IMR-90 (cell line): Measurements from ENCODE around the gene CCDC51. TPM values are rescaled to one million over a fixed set of nuclear protein-coding genes. Genes with fewer than 3 reads are reported as not detected.

Experiments
- ATAC-seq: fragments of 200-7000 bp; cut with Tn5 transposase; 2 replicates; pipeline ENCODE4 v1.9.1; 2020; ENCODE audit warnings: low read depth, mild to moderate bottlenecking, moderate library complexity
- BruUV-seq: library from RNA; stranded (reverse); fragments of 400-500 nt; replicated peaks from 2 replicates; lab custom pipeline; 2021; lab: Mats Ljungman, UMichigan
- CTCF ChIA-PET: fragments of 300-600 bp; formaldehyde crosslinking; extraction: SDS; loops from one replicate; lab custom pipeline; 2021; ENCODE audit warnings: antibody characterized with exemption; lab: Yijun Ruan, JAX
- POLR2A ChIA-PET: fragments of 300-600 bp; sonication (Branson Sonifier 250); formaldehyde crosslinking; loops from one replicate; lab custom pipeline; 2022; ENCODE audit warnings: antibody characterized with exemption; ENCODE audit not compliant: unreplicated experiment; lab: Charles Lee
- DNase-seq: peaks from one replicate; pipeline ENCODE4 v3.0.0; 2013
- H2AFZ ChIP-seq: replicated peaks from 2 replicates; pipeline ENCODE3; 2013; ENCODE audit warnings: low read length, mild to moderate bottlenecking; ENCODE audit not compliant: poor library complexity
- H2AK5ac ChIP-seq: 2 replicates; pipeline ENCODE4 v1.6.1; 2013; ENCODE audit warnings: low read depth, low read length, inconsistent platforms
- H2AK9ac ChIP-seq: replicated peaks from 2 replicates; pipeline ENCODE3; 2013; ENCODE audit warnings: mild to moderate bottlenecking, low read depth, low read length, moderate library complexity; ENCODE audit not compliant: poor library complexity
- H2BK120ac ChIP-seq: 2 replicates; pipeline ENCODE4 v1.6.1; 2013; ENCODE audit warnings: low read depth, low read length, inconsistent platforms
- H2BK15ac ChIP-seq: 3 replicates; pipeline ENCODE4 v1.6.1; 2013; ENCODE audit warnings: low read depth, low read length, inconsistent platforms
- H2BK20ac ChIP-seq: 2 replicates; pipeline ENCODE4 v1.6.1; 2013; ENCODE audit warnings: low read depth, mild to moderate bottlenecking, inconsistent platforms, low read length, moderate library complexity
- H2BK5ac ChIP-seq: 2 replicates; pipeline ENCODE4 v1.6.1; 2013; ENCODE audit warnings: mild to moderate bottlenecking, low read depth, low read length, inconsistent platforms; ENCODE audit not compliant: poor library complexity, severe bottlenecking
- H3K14ac ChIP-seq: replicated peaks from 2 replicates; pipeline ENCODE4 v1.6.1; 2013; ENCODE audit warnings: low read depth, low read length, inconsistent platforms
- H3K18ac ChIP-seq: 2 replicates; pipeline ENCODE4 v1.6.1; 2013; ENCODE audit warnings: low read depth, low read length, control low read depth
- H3K23ac ChIP-seq: 2 replicates; pipeline ENCODE4 v1.6.1; 2013; ENCODE audit warnings: low read depth, low read length, inconsistent platforms
- H3K27ac ChIP-seq: 2 replicates; pipeline ENCODE4 v1.5.1; 2013; ENCODE audit warnings: mild to moderate bottlenecking, control low read depth, low read length; ENCODE audit not compliant: insufficient read depth
- H3K27me3 ChIP-seq: 2 replicates; pipeline ENCODE4 v1.6.1; 2013; ENCODE audit warnings: low read length; ENCODE audit not compliant: control insufficient read depth, insufficient read depth
- H3K36me3 ChIP-seq: 2 replicates; pipeline ENCODE4 v1.6.1; 2013; ENCODE audit warnings: low read length, mixed read lengths; ENCODE audit not compliant: control insufficient read depth, insufficient read depth
- H3K4ac ChIP-seq: 2 replicates; pipeline ENCODE4 v1.6.1; 2013; ENCODE audit warnings: low read depth, low read length, inconsistent platforms
- H3K4me1 ChIP-seq: 2 replicates; pipeline ENCODE4 v1.6.1; 2013; ENCODE audit warnings: low read length, mixed read lengths; ENCODE audit not compliant: control insufficient read depth, insufficient read depth
- H3K4me2 ChIP-seq: 2 replicates; pipeline ENCODE4 v1.6.1; 2013; ENCODE audit warnings: low read depth, mild to moderate bottlenecking, control low read depth, low read length, moderate library complexity
- H3K4me3 ChIP-seq: 2 replicates; pipeline ENCODE4 v1.5.1; 2013; ENCODE audit warnings: low read depth, mild to moderate bottlenecking, control low read depth, low read length, moderate library complexity; ENCODE audit not compliant: insufficient read depth
- H3K56ac ChIP-seq: 2 replicates; pipeline ENCODE4 v1.6.1; 2013; ENCODE audit warnings: low read length, inconsistent platforms; ENCODE audit not compliant: insufficient read depth; ENCODE audit errors: extremely low read depth
- H3K79me1 ChIP-seq, 2 experiments: 2 replicates each; pipeline ENCODE4 v1.6.1; 2013; ENCODE audit warnings: low read length in 2 of 2, inconsistent platforms in 1 of 2, low read depth in 1 of 2
- H3K9ac ChIP-seq: 2 replicates; pipeline ENCODE4 v1.6.1; 2013; ENCODE audit warnings: low read depth, low read length, control low read depth
- H3K9me1 ChIP-seq: 2 replicates; pipeline ENCODE4 v1.6.1; 2013; ENCODE audit warnings: low read length, inconsistent platforms; ENCODE audit not compliant: insufficient read depth
- H3K9me3 ChIP-seq: 2 replicates; pipeline ENCODE4 v1.6.1; 2013; ENCODE audit warnings: low read length; ENCODE audit not compliant: control insufficient read depth, insufficient read depth
- H4K20me1 ChIP-seq: 2 replicates; pipeline ENCODE4 v1.6.1; 2013; ENCODE audit warnings: low read length, inconsistent platforms; ENCODE audit not compliant: insufficient read depth
- H4K5ac ChIP-seq: 2 replicates; pipeline ENCODE4 v1.6.1; 2013; ENCODE audit warnings: mild to moderate bottlenecking, low read depth, low read length, control low read depth
- H4K8ac ChIP-seq, 2 experiments: 2 replicates each; pipeline ENCODE4 v1.6.1; 2013; ENCODE audit warnings: low read depth in 2 of 2, low read length in 2 of 2, control low read depth in 1 of 2, inconsistent platforms in 1 of 2
- H4K91ac ChIP-seq: 2 replicates; pipeline ENCODE4 v1.6.1; 2013; ENCODE audit warnings: low read depth, low read length, inconsistent platforms; ENCODE audit not compliant: insufficient read depth
- CEBPB ChIP-seq: IDR thresholded peaks from 2 replicates; pipeline ENCODE4 v1.6.1; 2012; ENCODE audit warnings: low read depth, low read length, improper control_type of control experiment
- CHD1 ChIP-seq: IDR thresholded peaks from 2 replicates; pipeline ENCODE4 v1.6.1; 2012; ENCODE audit warnings: low read depth, low read length, improper control_type of control experiment
- FOS ChIP-seq: fragments of 150-350 bp; IDR thresholded peaks from 2 replicates; pipeline ENCODE4 v1.6.1; 2016; ENCODE audit warnings: low read depth, low read length
- MAFK ChIP-seq: IDR thresholded peaks from 2 replicates; pipeline ENCODE4 v1.6.1; 2012; ENCODE audit warnings: low read depth, low read length, improper control_type of control experiment
- MAZ ChIP-seq: IDR thresholded peaks from 2 replicates; pipeline ENCODE4 v1.6.1; 2012; ENCODE audit warnings: low read depth, mild to moderate bottlenecking, low read length, improper control_type of control experiment, moderate library complexity, borderline replicate concordance
- MXI1 ChIP-seq: IDR thresholded peaks from 2 replicates; pipeline ENCODE4 v1.6.1; 2012; ENCODE audit warnings: low read depth, mild to moderate bottlenecking, low read length, moderate library complexity, borderline replicate concordance
- NFE2L2 ChIP-seq: fragments of 150-350 bp; IDR thresholded peaks from 2 replicates; pipeline ENCODE4 v1.6.1; 2016; ENCODE audit warnings: low read depth, mild to moderate bottlenecking, low read length
- POLR2A ChIP-seq: IDR thresholded peaks from 2 replicates; pipeline ENCODE4 v1.6.1; 2012; ENCODE audit warnings: mild to moderate bottlenecking, low read depth, low read length
- RAD21 ChIP-seq: IDR thresholded peaks from 2 replicates; pipeline ENCODE4 v1.6.1; 2012; ENCODE audit warnings: low read length, improper control_type of control experiment
- RCOR1 ChIP-seq: IDR thresholded peaks from 2 replicates; pipeline ENCODE4 v1.6.1; 2012; ENCODE audit warnings: mild to moderate bottlenecking, low read length, improper control_type of control experiment; ENCODE audit not compliant: insufficient replicate concordance
- RFX5 ChIP-seq: IDR thresholded peaks from 2 replicates; pipeline ENCODE4 v1.8.0; 2012; ENCODE audit warnings: low read depth, mild to moderate bottlenecking, low read length, moderate library complexity
- SMC3 ChIP-seq: fragments of 150-350 bp; IDR thresholded peaks from 2 replicates; pipeline ENCODE4 v1.6.1; 2016; ENCODE audit warnings: low read depth, mild to moderate bottlenecking, antibody characterized with exemption, low read length, moderate library complexity
- whole genome bisulfite sequencing, 2 experiments: methylation state at CpG; one replicate each; pipeline versions ENCODE4 v1.1.5 to v1.1.7; 2013; ENCODE audit warnings: missing lambda C conversion rate in 2 of 2; ENCODE audit not compliant: insufficient read length in 1 of 2; ENCODE audit errors: extremely low coverage in 2 of 2; 5-methylcytosine and 5-hydroxymethylcytosine counted together
- dilution Hi-C: fragments of 300-500 bp; cut with HindIII; formaldehyde crosslinking; loops from one replicate; pipeline ENCODE4 v1.14.3; 2018; ENCODE audit warnings: low sequenced_read_pairs; ENCODE audit not compliant: unreplicated experiment
- in situ Hi-C: fragments of 300-500 bp; cut with MboI; formaldehyde crosslinking; loops from 3 replicates; pipeline ENCODE4 v1.14.3; 2019; ENCODE audit warnings: low sequenced_read_pairs, inconsistent platforms, mixed read lengths
- intact Hi-C: fragments of 100-400 bp; cut with micrococcal nuclease; formaldehyde crosslinking; loops from 2 replicates; pipeline ENCODE4 v1.10.0; 2022
- polyA plus RNA-seq, 3 experiments: library from polyadenylated mRNA; depleted of rRNA; stranded (reverse); fragments of >200 nt; gene quantifications; 2 replicates each; pipeline ENCODE4 v1.2.3, GENCODE V29; 2012; ENCODE audit warnings: low replicate concordance in 1 of 3
- total RNA-seq: library from RNA; depleted of rRNA; stranded (reverse); fragments of >200 nt; gene quantifications from 2 replicates; pipeline ENCODE4 v1.2.3, GENCODE V29; 2012
- TF ChIP-seq, protein P1 (sequence below): conservative IDR thresholded peaks from 2 replicates; pipeline ENCODE4 v1.5.1; 2012; ENCODE audit warnings: mild to moderate bottlenecking, low read depth, low read length, improper control_type of control experiment
- TF ChIP-seq, protein P2 (sequence below): fragments of 150-350 bp; IDR thresholded peaks from 2 replicates; pipeline ENCODE4 v1.6.1; 2017; ENCODE audit warnings: mild to moderate bottlenecking, antibody characterized with exemption, low read length, low read depth

The CCDC51 gene
- total and polyA plus RNA-seq, 2 of the 4 experiments (the other 2 are of a cell fraction): 11.0 to 16.1 TPM

DNA sequence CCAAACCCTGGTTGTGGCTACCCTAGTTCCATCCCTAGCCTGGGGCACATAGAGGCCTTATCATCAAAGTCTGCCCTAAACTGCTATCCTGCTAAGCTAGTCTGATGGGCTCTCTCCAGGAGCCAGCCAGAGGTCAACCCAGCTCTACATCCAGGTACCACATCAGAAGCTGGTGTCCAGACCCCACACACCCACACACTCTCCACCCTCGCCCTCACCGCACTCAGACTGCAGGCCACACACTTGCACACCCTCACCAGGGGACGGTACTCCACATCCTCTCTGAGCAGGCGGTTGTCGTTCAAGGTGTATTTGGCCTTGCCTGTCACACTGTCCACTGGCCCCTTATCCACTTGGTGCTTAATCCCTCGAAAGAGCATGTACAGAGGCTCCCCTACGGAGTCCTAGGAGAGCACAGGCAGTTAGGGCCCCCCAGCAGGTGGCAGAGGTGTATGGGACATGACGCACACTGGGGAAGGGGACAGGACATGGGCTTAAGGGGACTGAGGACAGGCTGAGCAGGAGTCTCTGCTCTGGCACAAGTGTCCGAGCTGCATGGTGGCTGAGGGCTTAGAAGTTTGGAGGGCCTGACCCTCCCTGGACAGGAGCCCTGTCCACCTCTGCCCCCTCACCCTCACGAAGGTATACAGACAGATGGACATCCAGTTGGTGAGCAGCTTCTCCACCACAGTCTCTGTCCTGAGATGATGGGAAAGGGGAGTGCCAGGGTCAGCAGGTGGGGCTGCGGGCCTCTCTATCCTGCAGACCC is 28.1 kb downstream of the CCDC51 start:
- Histone ChIP-seq H3K36me3 (peaks cover 76% of the 10 kb centered on the region), H3K23ac (no peak overlapping the region), H3K4me3 (no peak overlapping the region), H3K9me1 (no peaks in the 10 kb centered on the region), H3K79me1 (no peaks in the 10 kb centered on the region), H4K8ac (no peak overlapping the region), H2BK120ac (no peak overlapping the region), H4K5ac (no peak overlapping the region), H3K18ac (no peak overlapping the region), H4K20me1 (no peaks in the 10 kb centered on the region; the same call in 1 of the 2 replicates), H3K4me2 (no peak overlapping the region), H3K4me1 (no peaks in the 10 kb centered on the region), H3K56ac (no peak overlapping the region), H2AK5ac (no peak overlapping the region), H2AFZ (no peak overlapping the region), H4K91ac (no peak overlapping the region), H2BK20ac (no peak overlapping the region), H3K4ac (no peak overlapping the region), H2BK5ac (no peak overlapping the region), H3K27me3 (no peaks in the 10 kb centered on the region), H3K14ac (no peak overlapping the region), H2AK9ac (no peak overlapping the region), H3K27ac (no peak overlapping the region), H3K9ac (no peak overlapping the region), H2BK15ac (no peak overlapping the region), H3K9me3 (no peaks in the 10 kb centered on the region)
- DNase-seq (no peak), ATAC-seq (no peak)
- in situ Hi-C loops: no loop called here
- POLR2A ChIA-PET: no interaction called here
- WGBS, 2 experiments: 90% methylated on average over 4 of the region's 11 CpGs; no CpG with 5 or more reads in 1 of the 2 experiments
- BruUV-seq: no TSS peak
- TF ChIP-seq SMC3 (no peak), MAFK (no peak), MAZ (no peak), RCOR1 (no peak), NFE2L2 (no peak), RFX5 (no peak), FOS (no peak), CHD1 (no peak), POLR2A (no peak), MXI1 (no peak), RAD21 (no peak), CEBPB (no peak)
- TF ChIP-seq, protein P1, sequence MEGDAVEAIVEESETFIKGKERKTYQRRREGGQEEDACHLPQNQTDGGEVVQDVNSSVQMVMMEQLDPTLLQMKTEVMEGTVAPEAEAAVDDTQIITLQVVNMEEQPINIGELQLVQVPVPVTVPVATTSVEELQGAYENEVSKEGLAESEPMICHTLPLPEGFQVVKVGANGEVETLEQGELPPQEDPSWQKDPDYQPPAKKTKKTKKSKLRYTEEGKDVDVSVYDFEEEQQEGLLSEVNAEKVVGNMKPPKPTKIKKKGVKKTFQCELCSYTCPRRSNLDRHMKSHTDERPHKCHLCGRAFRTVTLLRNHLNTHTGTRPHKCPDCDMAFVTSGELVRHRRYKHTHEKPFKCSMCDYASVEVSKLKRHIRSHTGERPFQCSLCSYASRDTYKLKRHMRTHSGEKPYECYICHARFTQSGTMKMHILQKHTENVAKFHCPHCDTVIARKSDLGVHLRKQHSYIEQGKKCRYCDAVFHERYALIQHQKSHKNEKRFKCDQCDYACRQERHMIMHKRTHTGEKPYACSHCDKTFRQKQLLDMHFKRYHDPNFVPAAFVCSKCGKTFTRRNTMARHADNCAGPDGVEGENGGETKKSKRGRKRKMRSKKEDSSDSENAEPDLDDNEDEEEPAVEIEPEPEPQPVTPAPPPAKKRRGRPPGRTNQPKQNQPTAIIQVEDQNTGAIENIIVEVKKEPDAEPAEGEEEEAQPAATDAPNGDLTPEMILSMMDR: no peak
- TF ChIP-seq, protein P2, sequence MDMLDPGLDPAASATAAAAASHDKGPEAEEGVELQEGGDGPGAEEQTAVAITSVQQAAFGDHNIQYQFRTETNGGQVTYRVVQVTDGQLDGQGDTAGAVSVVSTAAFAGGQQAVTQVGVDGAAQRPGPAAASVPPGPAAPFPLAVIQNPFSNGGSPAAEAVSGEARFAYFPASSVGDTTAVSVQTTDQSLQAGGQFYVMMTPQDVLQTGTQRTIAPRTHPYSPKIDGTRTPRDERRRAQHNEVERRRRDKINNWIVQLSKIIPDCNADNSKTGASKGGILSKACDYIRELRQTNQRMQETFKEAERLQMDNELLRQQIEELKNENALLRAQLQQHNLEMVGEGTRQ: no peak
- CTCF ChIA-PET: no interaction called here
- dilution Hi-C loops: no loop called here
- intact Hi-C loops: no loop called here
